Mesendoderm (in vitro differentiated cells): ENCODE results near the gene CUX1.

Experiments used
- DNase-seq: peaks from one replicate; pipeline ENCODE4 v3.0.0; 2013
- H2AK5ac ChIP-seq: 2 replicates; pipeline ENCODE4 v1.6.1; 2013; ENCODE audit warnings: low read length, inconsistent platforms
- H2BK120ac ChIP-seq: 2 replicates; pipeline ENCODE4 v1.6.1; 2013; ENCODE audit warnings: low read depth, mild to moderate bottlenecking, low read length, moderate library complexity, mixed read lengths
- H2BK15ac ChIP-seq: replicated peaks from 2 replicates; pipeline ENCODE4 v1.6.1; 2013; ENCODE audit warnings: low read depth, mild to moderate bottlenecking, moderate library complexity
- H2BK5ac ChIP-seq: 2 replicates; pipeline ENCODE4 v1.6.1; 2013; ENCODE audit warnings: low read length, inconsistent platforms
- H3K18ac ChIP-seq: 2 replicates; pipeline ENCODE4 v1.6.1; 2013; ENCODE audit warnings: mild to moderate bottlenecking, low read length, mixed read lengths
- H3K23ac ChIP-seq: one replicate; pipeline ENCODE4 v1.6.1; 2013; ENCODE audit warnings: low read length
- H3K27ac ChIP-seq: 2 replicates; pipeline ENCODE4 v1.5.1; 2013; ENCODE audit warnings: low read depth, mild to moderate bottlenecking, inconsistent platforms, low read length, moderate library complexity
- H3K27me3 ChIP-seq: 2 replicates; pipeline ENCODE4 v1.6.1; 2013; ENCODE audit warnings: low read length, control low read depth, mild to moderate bottlenecking, inconsistent platforms; ENCODE audit not compliant: insufficient read depth, poor library complexity
- H3K36me3 ChIP-seq: 2 replicates; pipeline ENCODE4 v1.6.1; 2013; ENCODE audit warnings: low read length, inconsistent platforms; ENCODE audit not compliant: control insufficient read depth, insufficient read depth
- H3K4ac ChIP-seq: one replicate; pipeline ENCODE4 v1.6.1; 2013; ENCODE audit warnings: low read depth, mild to moderate bottlenecking, low read length, moderate library complexity
- H3K4me1 ChIP-seq: 2 replicates; pipeline ENCODE4 v1.6.1; 2013; ENCODE audit warnings: low read depth, low read length, inconsistent platforms; ENCODE audit not compliant: control insufficient read depth
- H3K4me2 ChIP-seq: 2 replicates; pipeline ENCODE4 v1.6.1; 2013; ENCODE audit warnings: low read length
- H3K4me3 ChIP-seq: 2 replicates; pipeline ENCODE4 v1.5.1; 2013; ENCODE audit warnings: mild to moderate bottlenecking, low read length
- H3K56ac ChIP-seq: one replicate; pipeline ENCODE4 v1.6.1; 2013; ENCODE audit warnings: low read length
- H3K79me1 ChIP-seq: 2 replicates; pipeline ENCODE4 v1.6.1; 2013; ENCODE audit warnings: low read length, inconsistent platforms
- H3K79me2 ChIP-seq: 2 replicates; pipeline ENCODE4 v1.6.1; 2013; ENCODE audit warnings: mild to moderate bottlenecking, low read length; ENCODE audit not compliant: control insufficient read depth, insufficient read depth
- H3K9ac ChIP-seq: 2 replicates; pipeline ENCODE4 v1.6.1; 2013; ENCODE audit warnings: low read length, inconsistent platforms
- H4K5ac ChIP-seq: one replicate; pipeline ENCODE4 v1.6.1; 2013; ENCODE audit warnings: low read length
- H4K8ac ChIP-seq: one replicate; pipeline ENCODE4 v1.6.1; 2013; ENCODE audit warnings: low read depth, mild to moderate bottlenecking, control low read depth, low read length, moderate library complexity
- WGBS: extraction: QIAGEN DNeasy Blood & Tissue Kit; methylation state at CpG from one replicate; pipeline ENCODE4 v1.1.7; 2013; ENCODE audit warnings: low lambda C conversion rate, missing lambda C conversion rate; ENCODE audit not compliant: insufficient coverage; ENCODE audit errors: extremely low coverage; 5-methylcytosine and 5-hydroxymethylcytosine counted together

CUX1 gene

DNA sequence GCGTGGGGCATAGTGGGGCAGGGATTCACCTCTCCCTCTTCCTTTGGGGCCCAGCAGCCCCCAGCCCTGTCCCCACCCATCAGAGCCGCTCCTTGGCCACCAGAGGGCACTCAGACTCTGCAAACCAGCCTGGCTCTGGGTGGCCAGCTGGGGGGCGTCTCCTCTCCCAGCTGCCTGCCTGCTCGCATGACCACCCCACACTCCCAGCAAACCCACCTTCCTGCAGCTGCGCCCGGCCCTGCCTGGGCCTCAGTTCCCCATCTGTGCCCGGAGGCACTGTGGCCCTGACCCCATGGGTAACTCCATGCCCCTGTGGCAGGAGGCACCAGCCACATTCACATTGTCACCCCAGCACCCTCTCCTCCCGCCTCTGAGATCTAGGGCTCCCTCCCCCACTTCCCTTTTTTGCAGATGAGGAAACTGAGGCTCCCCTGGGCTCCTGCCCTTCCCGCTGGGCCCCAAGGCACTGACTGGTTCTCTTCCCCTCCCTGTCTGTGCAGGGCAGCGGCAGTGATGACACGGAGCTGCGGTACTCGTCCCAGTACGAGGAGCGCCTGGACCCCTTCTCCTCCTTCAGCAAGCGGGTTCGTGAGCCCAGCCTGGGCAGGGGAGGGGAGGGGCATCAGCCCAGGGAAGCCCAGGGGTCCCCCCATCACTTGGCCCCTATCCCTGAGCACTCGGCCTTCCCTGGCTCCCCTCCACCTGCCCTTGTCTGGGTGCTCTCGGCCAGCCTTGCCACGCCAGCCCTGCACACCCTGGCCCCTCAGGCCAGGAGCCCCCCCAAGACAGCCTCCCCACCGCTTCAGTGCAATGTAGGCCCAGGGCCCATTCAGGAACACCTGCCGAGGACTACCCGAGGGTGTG, 462.3 kb downstream of the CUX1 start:
- no peak overlapping the region for H3K23ac ChIP-seq
- no peaks in the 10 kb centered on the region for H3K4me1 ChIP-seq
- H3K18ac ChIP-seq: no peak overlapping the region
- no peak overlapping the region for H3K9ac ChIP-seq
- peak; percentile 81 for DNase-seq
- no peak overlapping the region for H3K4me2 ChIP-seq
- H3K79me2 ChIP-seq: no peaks in the 10 kb centered on the region
- H3K27me3 ChIP-seq: no peaks in the 10 kb centered on the region
- no peak overlapping the region for H2BK120ac ChIP-seq
- no CpG with 5 or more reads among the region's 23 CpGs for WGBS
- H3K79me1 ChIP-seq: no peaks in the 10 kb centered on the region
- no peak overlapping the region for H3K4me3 ChIP-seq
- H2AK5ac ChIP-seq: no peak overlapping the region
- no peak overlapping the region for H4K8ac ChIP-seq
- no peak overlapping the region for H2BK15ac ChIP-seq
- H3K36me3 ChIP-seq: no peaks in the 10 kb centered on the region
- no peak overlapping the region for H4K5ac ChIP-seq
- peak overlapping the region; percentile 60 for H3K56ac ChIP-seq
- H2BK5ac ChIP-seq: no peak overlapping the region
- H3K4ac ChIP-seq: no peak overlapping the region
- H3K27ac ChIP-seq: no peak overlapping the region

DNA sequence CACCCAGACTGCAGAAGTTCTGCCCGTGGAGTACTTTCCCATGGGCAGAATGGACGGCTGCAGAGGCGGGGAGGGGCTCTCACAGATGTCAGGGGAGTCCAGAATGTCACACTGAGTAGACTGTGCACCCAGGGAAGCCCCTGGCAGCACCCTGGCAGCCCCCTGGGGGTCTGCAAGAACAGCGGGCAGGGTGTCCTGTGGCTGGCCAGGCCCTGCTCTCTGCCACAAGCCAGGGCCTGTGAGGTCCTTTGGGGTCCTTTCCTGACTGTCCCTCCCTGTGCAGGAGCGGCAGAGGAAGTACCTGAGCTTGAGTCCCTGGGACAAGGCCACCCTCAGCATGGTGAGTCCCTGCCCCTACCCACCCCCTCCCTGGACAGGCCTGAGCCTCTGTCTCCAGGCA, 463.1 kb downstream of the CUX1 start:
- H2BK120ac ChIP-seq: no peak overlapping the region

DNA sequence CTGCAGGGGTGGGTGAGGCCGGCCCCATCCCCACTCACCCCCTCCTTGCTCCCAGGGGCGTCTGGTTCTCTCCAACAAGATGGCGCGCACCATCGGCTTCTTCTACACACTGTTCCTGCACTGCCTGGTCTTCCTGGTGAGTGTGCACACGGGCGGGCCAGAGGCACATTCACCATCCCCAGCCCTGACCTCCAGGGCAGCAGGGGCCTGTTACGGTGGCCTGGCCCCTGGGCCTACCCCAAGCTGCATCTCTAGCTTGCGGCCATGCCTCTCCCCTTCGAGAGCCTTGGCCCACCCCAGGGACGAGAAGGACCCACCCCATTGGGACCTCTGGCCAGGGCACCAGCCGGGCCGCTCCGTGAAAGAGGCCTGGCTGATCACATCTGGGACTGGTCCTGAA, 464.4 kb downstream of the CUX1 start:
- no peak overlapping the region for H2BK5ac ChIP-seq
- H3K79me1 ChIP-seq: no peaks in the 10 kb centered on the region
- H3K79me2 ChIP-seq: no peaks in the 10 kb centered on the region
- H3K36me3 ChIP-seq: no peaks in the 10 kb centered on the region
- no peak overlapping the region for H4K5ac ChIP-seq
- no peak overlapping the region for H3K9ac ChIP-seq
- no peak overlapping the region for H3K56ac ChIP-seq
- no peak for DNase-seq
- no peak overlapping the region for H3K23ac ChIP-seq
- no peak overlapping the region for H4K8ac ChIP-seq
- H3K4me2 ChIP-seq: no peak overlapping the region
- H3K27ac ChIP-seq: no peak overlapping the region
- no peak overlapping the region for H2BK15ac ChIP-seq
- no CpG with 5 or more reads among the region's 14 CpGs for WGBS
- H2AK5ac ChIP-seq: no peak overlapping the region
- H3K4ac ChIP-seq: no peak overlapping the region
- no peak overlapping the region for H2BK120ac ChIP-seq
- H3K4me1 ChIP-seq: no peaks in the 10 kb centered on the region
- no peaks in the 10 kb centered on the region for H3K27me3 ChIP-seq
- H3K4me3 ChIP-seq: no peak overlapping the region
- H3K18ac ChIP-seq: no peak overlapping the region

More for the DNA sequence above, 463.1 kb downstream of the CUX1 start:
- Histone ChIP-seq H3K27ac (no peak overlapping the region), H3K4ac (no peak overlapping the region), H3K79me1 (no peaks in the 10 kb centered on the region), H3K36me3 (no peaks in the 10 kb centered on the region), H3K4me3 (no peak overlapping the region), H2BK5ac (no peak overlapping the region), H2BK15ac (no peak overlapping the region), H3K56ac (no peak overlapping the region), H4K8ac (no peak overlapping the region), H3K9ac (no peak overlapping the region), H3K4me2 (no peak overlapping the region), H3K27me3 (no peaks in the 10 kb centered on the region), H2AK5ac (no peak overlapping the region), H3K18ac (no peak overlapping the region), H4K5ac (no peak overlapping the region), H3K4me1 (no peaks in the 10 kb centered on the region), H3K79me2 (no peaks in the 10 kb centered on the region), H3K23ac (no peak overlapping the region)
- no peak for DNase-seq
- WGBS: no CpG with 5 or more reads among the region's 5 CpGs

DNA sequence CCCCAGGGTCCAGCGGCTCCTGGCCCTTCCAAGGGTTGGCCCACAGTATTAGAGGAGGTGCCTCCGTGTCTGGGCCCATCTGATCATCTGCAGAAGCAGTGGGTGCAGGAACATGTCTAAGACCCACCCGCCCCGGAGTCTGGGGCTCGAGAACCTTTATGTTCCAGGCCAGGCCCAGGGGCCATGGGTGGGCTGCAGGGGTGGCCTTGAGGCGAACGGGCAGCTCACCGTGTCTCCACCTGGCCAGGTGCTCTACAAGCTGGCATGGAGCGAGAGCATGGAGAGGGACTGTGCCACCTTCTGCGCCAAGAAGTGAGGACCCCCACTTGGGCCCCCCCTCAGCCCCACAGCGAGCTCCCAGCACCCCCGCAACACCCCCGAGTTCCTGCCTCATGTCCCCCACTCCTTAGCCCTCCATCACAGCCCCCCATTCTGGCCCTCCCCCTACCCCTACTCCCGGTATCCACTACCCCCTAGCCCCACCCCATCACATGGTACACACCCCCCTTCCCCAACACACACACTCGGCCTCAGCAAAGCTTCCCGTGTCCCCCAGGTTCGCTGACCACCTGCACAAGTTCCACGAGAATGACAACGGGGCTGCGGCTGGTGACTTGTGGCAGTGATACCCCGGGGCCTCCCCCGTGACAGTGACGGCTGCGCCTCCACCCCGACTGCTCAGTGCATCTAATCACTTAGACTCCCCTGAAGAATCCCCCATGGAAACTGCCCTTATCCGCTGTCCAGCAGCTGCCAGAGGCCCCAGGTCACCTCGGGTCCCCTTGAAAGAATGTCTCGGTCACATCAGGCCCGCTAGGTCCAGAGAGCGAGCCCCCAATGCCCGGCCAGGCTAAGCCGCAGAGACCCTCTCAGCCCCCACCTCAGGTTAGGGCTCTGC, 465.3 kb downstream of the CUX1 start:
- H4K5ac ChIP-seq: no peak overlapping the region
- H3K4ac ChIP-seq: no peak overlapping the region
- whole genome bisulfite sequencing: no CpG with 5 or more reads among the region's 32 CpGs
- no peak overlapping the region for H3K23ac ChIP-seq
- no peak overlapping the region for H4K8ac ChIP-seq
- H2AK5ac ChIP-seq: no peak overlapping the region
- H2BK120ac ChIP-seq: no peak overlapping the region
- no peak overlapping the region for H3K4me2 ChIP-seq
- no peak overlapping the region for H2BK15ac ChIP-seq
- no peak for DNase-seq
- H2BK5ac ChIP-seq: no peak overlapping the region
- no peak overlapping the region for H3K27ac ChIP-seq
- H3K9ac ChIP-seq: no peak overlapping the region
- peaks cover under 1% of the 10 kb centered on the region for H3K4me1 ChIP-seq
- no peaks in the 10 kb centered on the region for H3K79me2 ChIP-seq
- H3K56ac ChIP-seq: no peak overlapping the region
- no peaks in the 10 kb centered on the region for H3K27me3 ChIP-seq
- no peaks in the 10 kb centered on the region for H3K79me1 ChIP-seq
- H3K4me3 ChIP-seq: no peak overlapping the region
- H3K36me3 ChIP-seq: no peaks in the 10 kb centered on the region
- no peak overlapping the region for H3K18ac ChIP-seq

DNA sequence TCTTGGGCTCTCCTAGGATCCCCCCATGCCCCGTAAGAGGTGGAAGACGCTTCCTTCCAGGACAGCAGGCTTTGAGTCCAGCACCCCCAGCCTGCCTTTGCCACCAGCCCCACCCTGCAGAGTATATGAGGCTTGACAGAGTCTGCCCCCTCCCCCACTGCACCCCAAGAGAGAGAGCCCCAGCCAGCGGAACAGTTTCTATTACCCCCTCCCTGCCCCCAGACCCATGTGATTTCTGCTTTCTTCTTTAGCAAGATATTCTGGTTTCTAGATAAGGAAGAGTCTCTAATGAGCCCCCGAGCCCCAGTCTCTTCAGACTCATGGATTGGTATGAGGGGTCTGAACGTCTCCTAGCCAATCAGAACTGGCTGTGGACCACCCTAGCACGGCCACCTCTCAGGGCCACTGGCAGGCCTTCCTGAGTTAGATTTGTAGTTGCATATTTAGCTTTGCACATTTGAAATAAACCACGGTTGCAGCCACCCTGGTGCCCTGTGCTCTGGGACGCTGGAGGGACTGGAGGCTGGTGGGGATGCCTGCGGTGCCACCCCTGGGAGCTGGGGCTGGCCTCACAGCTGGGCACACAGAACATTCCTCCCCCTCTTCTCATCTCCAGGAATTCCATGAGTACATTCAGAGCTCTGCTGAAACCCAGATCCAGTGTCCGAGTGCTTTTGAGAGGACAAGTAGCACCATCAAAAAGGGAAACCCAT, 466.2 kb downstream of the CUX1 start:
- Histone ChIP-seq H3K23ac (no peak overlapping the region), H3K79me1 (no peaks in the 10 kb centered on the region), H3K27me3 (no peaks in the 10 kb centered on the region), H3K79me2 (no peaks in the 10 kb centered on the region), H2AK5ac (no peak overlapping the region), H2BK15ac (no peak overlapping the region), H2BK5ac (no peak overlapping the region), H3K18ac (no peak overlapping the region), H3K4me2 (no peak overlapping the region), H3K9ac (no peak overlapping the region), H3K27ac (no peak overlapping the region), H4K8ac (no peak overlapping the region), H3K4me1 (peaks cover 2% of the 10 kb centered on the region), H3K56ac (no peak overlapping the region), H3K4me3 (no peak overlapping the region), H4K5ac (no peak overlapping the region), H3K4ac (no peak overlapping the region), H2BK120ac (no peak overlapping the region), H3K36me3 (no peaks in the 10 kb centered on the region)
- no CpG with 5 or more reads among the region's 10 CpGs for WGBS
- no peak for DNase-seq
